HG02981 (cell line): ENCODE data around the gene MEG3.

ENCODE experiments used
- ATAC-seq: cut with Tn5 transposase; IDR thresholded peaks from one replicate; pipeline ENCODE4 v1.9.1; 2021; ENCODE audit warnings: mild to moderate bottlenecking, moderate library complexity; ENCODE audit not compliant: unreplicated experiment

Gene MEG3

GRCh38 chr14:100825713-100826331 lies at the start of gene MEG3:
Gene MEG3 (plus strand): TSS chr14:100826118.
- ATAC-seq = no peak

- ATAC-seq = no peak
Observed at GRCh38 chr14:100776681-100777365, 49.1 kb upstream of the MEG3 start.

GRCh38 chr14:100777366-100777817 lies 48.5 kb upstream of the MEG3 start:
- no peak for ATAC-seq

GRCh38 chr14:100777818-100778525 lies 47.9 kb upstream of the MEG3 start:
- ATAC-seq = no peak

- ATAC-seq = no peak
Observed at GRCh38 chr14:100778526-100778882, 47.4 kb upstream of the MEG3 start.

GRCh38 chr14:100778951-100779690 lies 46.8 kb upstream of the MEG3 start:
- no peak for ATAC-seq

GRCh38 chr14:100779691-100780080 lies 46.2 kb upstream of the MEG3 start:
- no peak for ATAC-seq

- no peak for ATAC-seq
Observed at GRCh38 chr14:100780246-100780645, 45.7 kb upstream of the MEG3 start.

GRCh38 chr14:100780646-100781355 lies 45.1 kb upstream of the MEG3 start:
- no peak for ATAC-seq

- ATAC-seq = no peak
Observed at GRCh38 chr14:100781952-100782351, 44.0 kb upstream of the MEG3 start.

GRCh38 chr14:100782516-100783320 lies 43.2 kb upstream of the MEG3 start:
- ATAC-seq = no peak

GRCh38 chr14:100783630-100784370 lies 42.1 kb upstream of the MEG3 start:
- no peak for ATAC-seq

GRCh38 chr14:100784523-100785337 lies 41.2 kb upstream of the MEG3 start:
- ATAC-seq = no peak

- ATAC-seq = no peak
Observed at GRCh38 chr14:100785338-100785615, 40.6 kb upstream of the MEG3 start.

GRCh38 chr14:100785626-100786025 lies 40.3 kb upstream of the MEG3 start:
- no peak for ATAC-seq

- no peak for ATAC-seq
Observed at GRCh38 chr14:100786131-100786530, 39.8 kb upstream of the MEG3 start.

- ATAC-seq = no peak
Observed at GRCh38 chr14:100786576-100787219, 39.2 kb upstream of the MEG3 start.

- no peak for ATAC-seq
Observed at GRCh38 chr14:100787659-100788058, 38.3 kb upstream of the MEG3 start.
